Gastrocnemius medialis (tissue), 4 donors: Measurements from ENCODE around the gene HTR7.

Experiments
- POLR2A ChIP-seq, 2 donors: fragments of 450-650 bp; IDR thresholded peaks; one replicate each; pipeline ENCODE4 v1.6.1; 2017; ENCODE audit warnings: antibody characterized with exemption in 2 of 2, mild to moderate bottlenecking in 2 of 2, moderate library complexity in 2 of 2
- TF ChIP-seq, protein P1 (sequence below), 5 experiments: fragments of 450-650 bp in 3 of 5; fragments of 200-600 bp in 2 of 5; sonication (generic) in 2 of 5; IDR thresholded peaks in 4 of 5; conservative IDR thresholded peaks in 1 of 5; 1 replicate in 4 of 5; 2 replicates in 1 of 5; pipeline ENCODE4 v1.5.1; 2016 to 2019; ENCODE audit warnings: antibody characterized with exemption in 5 of 5, mild to moderate bottlenecking in 3 of 5, moderate library complexity in 3 of 5

GRCh38 chr10:90701428-90701827, 156.4 kb downstream of the HTR7 start:
- TF ChIP-seq, protein P1, sequence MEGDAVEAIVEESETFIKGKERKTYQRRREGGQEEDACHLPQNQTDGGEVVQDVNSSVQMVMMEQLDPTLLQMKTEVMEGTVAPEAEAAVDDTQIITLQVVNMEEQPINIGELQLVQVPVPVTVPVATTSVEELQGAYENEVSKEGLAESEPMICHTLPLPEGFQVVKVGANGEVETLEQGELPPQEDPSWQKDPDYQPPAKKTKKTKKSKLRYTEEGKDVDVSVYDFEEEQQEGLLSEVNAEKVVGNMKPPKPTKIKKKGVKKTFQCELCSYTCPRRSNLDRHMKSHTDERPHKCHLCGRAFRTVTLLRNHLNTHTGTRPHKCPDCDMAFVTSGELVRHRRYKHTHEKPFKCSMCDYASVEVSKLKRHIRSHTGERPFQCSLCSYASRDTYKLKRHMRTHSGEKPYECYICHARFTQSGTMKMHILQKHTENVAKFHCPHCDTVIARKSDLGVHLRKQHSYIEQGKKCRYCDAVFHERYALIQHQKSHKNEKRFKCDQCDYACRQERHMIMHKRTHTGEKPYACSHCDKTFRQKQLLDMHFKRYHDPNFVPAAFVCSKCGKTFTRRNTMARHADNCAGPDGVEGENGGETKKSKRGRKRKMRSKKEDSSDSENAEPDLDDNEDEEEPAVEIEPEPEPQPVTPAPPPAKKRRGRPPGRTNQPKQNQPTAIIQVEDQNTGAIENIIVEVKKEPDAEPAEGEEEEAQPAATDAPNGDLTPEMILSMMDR (IDR thresholded peaks at IDR 0.05 in 4 of 5, conservative IDR thresholded peaks at IDR 0.05 in 1 of 5), result no peak
- TF ChIP-seq POLR2A (IDR thresholded peaks at IDR 0.05), result no peak
